ENCODE data around the gene LRRK2.
"Not testable (repeated sequence)": the region's sequence is repeated elsewhere in the genome, so short reads cannot be mapped to it uniquely, and the experiment has no call there.

The LRRK2 gene

DNA sequence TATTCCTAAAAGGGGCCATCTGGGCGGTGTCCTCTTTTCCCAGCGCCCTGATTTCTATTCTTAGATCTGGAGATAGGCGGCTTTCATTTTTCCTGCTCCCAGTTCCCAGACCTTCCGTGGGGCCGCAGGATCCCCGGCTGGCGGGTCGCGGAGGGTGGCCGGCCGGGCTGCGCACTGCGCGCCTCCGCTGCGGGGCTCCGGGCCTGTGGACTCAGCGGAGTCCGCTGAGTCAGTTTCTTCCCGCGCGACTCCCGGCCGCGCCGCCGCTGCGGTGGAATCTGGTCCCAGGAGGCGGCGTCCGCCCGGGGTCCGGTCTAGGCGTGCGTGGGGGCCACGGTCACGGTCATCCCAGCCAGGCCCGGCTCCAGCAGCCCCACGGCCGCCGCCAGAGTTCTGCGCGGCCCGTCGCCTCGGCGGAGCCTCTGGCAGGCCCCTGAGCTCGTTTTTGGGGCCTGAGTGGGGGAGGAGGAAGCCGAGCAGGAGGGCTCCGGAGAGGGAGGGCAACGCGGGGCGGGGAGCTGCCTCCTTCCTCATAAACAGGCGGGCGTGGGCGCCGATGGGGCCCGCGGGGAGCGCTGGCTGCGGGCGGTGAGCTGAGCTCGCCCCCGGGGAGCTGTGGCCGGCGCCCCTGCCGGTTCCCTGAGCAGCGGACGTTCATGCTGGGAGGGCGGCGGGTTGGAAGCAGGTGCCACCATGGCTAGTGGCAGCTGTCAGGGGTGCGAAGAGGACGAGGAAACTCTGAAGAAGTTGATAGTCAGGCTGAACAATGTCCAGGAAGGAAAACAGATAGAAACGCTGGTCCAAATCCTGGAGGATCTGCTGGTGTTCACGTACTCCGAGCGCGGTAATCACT is at the start of gene LRRK2:
Gene LRRK2, plus strand, starts transcription at position 559 of the 853 bp plus-strand sequence. Its CDS starts 135 bp downstream, at position 694.
- no peak for DNase-seq (ENCODE audit: low read depth)

DNA sequence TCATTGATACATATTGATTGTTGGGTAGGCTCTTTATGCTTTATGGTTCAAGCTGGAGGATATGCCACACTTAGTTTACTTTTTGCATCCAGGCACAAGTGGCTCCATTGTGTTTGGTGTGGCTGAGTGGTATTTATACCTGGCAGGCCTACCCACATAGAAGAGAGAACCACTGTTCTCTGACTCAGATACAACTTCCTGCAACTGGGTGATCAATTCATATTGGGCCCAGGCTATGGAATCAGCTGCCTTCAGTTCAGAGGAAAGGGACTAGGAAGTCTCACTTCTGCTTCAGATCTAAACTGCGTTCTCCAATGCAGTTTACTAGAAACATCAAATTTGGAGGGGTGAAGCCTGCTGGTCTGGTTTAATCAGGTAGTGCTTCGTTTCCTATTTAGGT is 49.8 kb upstream of the LRRK2 start:
- no peak for DNase-seq (ENCODE audit: low read depth)

DNA sequence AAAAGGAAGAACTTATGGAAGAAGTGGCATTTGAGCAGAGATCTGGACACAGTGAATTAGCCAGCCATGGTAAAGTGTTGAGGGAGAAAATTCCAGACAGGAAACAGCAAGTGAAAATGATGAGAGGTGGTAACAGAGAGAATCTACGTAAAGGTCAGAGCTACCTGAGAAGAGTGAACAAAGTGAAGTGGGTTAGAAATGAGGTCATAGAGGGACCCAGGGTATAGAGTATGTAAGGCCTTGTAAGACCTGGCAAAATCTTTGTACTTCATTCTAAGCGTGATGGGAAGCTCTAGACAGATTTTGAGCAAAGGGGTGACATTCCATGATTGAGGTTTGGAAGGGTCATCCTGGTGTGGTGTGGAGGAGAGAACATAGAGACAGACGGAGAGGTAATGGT is 49.3 kb upstream of the LRRK2 start:
- DNase-seq (ENCODE audit: low read depth), result no peak

- no peak for DNase-seq (ENCODE audit: low read depth)
Measured at GRCh38 chr12:40178701-40179100, 46.1 kb upstream of the LRRK2 start.

- no peak for DNase-seq (ENCODE audit: low read depth)
Measured at GRCh38 chr12:40181490-40181889, 43.3 kb upstream of the LRRK2 start.

DNA sequence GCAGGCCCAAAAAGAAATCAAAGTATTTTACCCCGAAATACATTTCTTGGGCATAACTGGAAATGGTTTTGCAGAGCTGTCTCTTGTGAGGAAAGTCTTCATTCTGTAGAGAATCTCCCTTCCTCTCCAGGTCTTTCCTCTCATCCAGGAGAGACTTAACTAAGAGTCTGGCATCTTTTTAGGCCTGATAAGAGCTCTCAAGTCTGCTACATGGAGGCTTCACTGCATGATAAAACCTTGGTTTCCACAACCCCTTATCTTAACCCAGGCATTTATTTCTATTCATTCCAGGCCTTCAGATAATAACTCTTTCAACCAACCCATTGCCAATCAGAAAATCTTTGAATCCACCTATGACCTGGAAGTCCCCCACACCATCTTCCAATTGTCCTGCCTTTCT is 41.1 kb upstream of the LRRK2 start:
- DNase-seq (ENCODE audit: low read depth), result no peak

DNA sequence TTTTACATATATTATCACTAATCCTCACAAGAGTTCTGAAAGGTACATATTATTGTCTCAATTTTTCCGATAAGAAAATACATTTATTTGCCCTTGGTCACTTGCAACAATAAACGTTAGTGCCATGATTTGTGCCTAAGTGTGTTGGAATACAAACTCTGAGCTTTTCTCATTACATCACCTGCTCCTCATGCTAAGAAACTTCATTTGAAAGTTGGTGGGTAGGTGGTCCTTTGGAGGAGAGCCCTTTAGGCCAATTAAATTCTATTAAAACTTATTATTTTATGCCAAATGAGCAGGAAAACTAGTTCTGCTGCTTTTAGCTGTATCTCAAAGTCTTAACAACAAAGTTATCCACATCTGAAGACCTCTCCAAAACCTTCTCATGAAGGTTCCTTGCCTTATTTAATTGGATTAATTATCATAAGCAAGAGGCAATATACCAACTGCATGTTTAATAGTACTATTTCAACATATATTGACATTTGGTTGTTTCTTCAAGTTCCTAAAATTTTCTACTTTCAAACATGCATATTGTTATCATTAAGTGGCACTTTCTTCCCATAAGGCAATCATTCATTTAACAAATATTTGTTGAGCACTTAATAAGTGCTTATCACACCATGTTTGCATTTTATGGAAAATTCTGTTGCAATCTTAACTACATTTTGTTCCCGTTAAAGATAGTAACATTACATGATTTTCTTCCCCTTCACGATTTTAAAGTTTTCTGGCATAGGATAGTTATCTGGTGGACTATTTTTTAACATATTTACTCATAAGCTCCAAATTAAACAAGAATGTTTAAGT is 40.1 kb upstream of the LRRK2 start:
- no peak for DNase-seq (ENCODE audit: low read depth)

DNA sequence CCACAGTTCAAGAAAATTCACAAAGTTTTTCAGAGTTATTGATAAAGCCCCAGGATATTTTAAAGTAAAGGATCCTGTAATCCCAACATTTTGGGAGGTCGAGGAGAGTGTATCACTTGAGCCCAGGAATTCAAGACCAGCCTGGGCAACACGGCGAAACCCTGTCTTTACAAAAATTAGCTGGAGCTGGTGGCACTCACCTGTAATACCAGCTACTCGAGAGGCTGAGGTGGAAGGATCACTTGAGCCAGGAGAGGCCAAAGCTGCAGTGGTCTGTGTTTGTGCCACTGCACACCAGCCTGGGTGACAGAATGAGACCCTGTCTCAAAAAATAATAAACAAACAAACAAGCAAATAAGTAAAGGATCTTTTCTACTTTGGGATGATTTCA is 39.5 kb upstream of the LRRK2 start:
- DNase-seq (ENCODE audit: low read depth), result no peak

DNA sequence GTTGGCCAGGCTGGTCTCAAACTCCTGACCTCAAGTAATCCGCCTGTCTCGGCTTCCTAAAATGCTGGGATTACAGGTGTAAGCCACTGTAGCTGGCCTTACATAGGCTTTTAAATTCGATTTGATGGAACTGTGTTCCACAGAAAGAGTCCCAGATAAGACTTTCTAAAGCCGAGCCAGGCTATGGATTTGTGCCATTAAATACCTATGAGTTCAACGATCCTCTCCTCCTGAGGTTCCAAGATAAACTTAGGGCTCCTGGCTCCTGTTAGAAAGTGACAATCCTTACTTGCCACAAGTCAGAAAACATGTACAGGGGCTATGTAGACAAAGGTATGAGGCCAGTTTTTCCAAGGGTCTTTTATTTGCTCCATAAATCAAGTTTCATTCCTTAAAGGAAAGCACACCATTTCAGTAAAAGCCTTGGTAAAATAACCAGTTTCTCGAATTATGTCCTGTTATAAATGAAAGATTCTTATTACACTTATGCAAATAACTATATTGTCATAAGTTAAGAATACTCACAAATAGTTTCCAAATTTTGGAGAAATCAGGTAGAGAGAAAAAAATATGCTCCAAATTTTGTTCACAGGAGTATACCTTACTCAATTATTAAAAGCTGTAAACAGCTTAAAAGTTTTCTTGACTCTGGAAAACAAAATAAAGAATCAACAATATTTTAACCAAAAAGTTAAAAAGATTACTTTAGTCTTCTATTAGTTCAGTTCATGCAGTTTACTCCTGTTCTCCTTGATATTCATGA is 36.1 kb upstream of the LRRK2 start:
- DNase-seq (ENCODE audit: low read depth), result no peak

GRCh38 chr12:40192704-40193255 is 32.0 kb upstream of the LRRK2 start:
- no peak for DNase-seq (ENCODE audit: low read depth)

DNA sequence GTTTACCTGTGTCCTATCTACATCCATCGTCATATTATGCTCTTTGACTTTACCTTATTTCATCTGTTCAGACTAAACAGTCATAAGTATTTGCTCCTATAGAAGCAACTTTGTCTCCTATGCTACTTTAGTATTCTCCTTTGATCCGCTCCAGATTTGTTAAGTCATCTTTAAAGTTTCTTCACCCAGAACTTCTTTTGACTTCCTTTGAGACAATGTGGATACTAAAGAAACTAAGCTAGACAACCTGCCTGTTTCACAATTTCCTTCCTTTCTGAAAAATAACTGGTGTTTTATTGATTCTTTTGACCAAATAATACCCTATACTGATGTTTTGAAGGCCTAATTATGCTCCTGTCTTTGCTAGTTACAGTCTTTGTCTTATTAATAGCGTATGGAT is 30.0 kb upstream of the LRRK2 start:
- no peak for DNase-seq (ENCODE audit: low read depth)

GRCh38 chr12:40197590-40197989 is 27.2 kb upstream of the LRRK2 start:
- DNase-seq (ENCODE audit: low read depth), result no peak

GRCh38 chr12:40198601-40199000 is 26.2 kb upstream of the LRRK2 start:
- DNase-seq (ENCODE audit: low read depth), result no peak

DNA sequence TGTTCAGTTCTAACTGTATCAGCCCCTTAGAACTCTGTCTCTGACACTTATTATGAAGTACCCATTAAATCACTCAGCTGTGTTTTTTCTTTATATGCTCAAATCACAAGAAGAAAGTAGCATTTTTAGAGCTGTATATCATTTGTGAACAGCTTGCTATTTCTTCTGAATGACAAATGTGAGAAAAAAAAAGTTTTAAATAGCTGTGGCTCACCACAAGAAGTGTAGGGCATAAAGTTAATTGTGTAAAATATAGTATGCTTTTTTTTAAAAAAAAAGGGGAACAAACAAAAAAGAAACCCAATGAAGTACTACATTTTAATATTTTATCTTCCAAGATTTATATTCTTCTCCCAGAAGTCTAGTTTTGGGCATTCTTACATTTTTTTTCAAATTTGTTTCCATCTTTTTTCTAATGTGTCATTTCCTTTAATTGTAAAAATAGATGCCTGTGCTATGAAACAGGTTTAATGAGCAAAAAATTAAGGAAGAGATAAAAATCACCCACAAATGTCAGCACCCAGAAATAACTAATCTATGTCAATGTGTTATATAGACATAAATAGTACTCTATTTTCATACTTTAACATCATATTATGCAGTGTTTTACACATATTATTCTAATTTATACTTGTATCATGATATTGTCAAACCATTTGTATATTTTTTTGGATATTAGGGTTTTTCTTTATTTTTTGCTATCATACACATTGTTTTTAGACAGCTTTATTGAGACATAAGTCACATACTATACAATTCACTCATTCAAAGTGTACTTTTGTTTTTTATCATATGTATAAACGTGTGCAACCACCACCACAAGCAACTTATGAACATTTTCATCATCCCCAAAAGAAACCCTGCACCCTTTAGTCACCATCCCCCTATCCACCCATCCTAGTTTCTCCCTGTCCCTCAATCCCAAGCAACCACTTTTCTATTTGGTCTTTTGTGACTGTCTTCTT is 22.4 kb upstream of the LRRK2 start:
- DNase-seq (ENCODE audit: low read depth), result no peak

- no peak for DNase-seq (ENCODE audit: low read depth)
Measured at GRCh38 chr12:40203060-40203430, 21.8 kb upstream of the LRRK2 start.

- no peak for DNase-seq (ENCODE audit: low read depth)
Measured at GRCh38 chr12:40204337-40204736, 20.5 kb upstream of the LRRK2 start.

DNA sequence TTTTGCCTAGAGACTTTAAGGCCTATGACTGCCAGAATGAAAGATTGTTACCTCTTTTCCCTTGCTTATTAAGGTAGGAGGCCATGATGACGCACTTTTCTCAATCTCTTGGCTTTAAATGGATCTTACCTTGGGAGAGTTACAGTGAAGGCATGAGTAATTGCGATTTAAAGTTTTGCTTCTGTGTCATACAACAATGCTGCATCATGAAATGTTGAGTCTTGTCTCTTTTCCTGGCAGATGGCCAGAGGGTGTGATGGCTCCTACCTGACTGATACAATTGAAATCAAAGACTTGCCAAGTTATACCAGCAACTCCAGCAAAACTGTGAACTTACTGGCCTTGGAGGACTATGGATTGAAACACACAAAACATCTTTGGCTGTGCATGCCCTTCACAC is 17.2 kb upstream of the LRRK2 start:
- DNase-seq (ENCODE audit: low read depth), result no peak

DNA sequence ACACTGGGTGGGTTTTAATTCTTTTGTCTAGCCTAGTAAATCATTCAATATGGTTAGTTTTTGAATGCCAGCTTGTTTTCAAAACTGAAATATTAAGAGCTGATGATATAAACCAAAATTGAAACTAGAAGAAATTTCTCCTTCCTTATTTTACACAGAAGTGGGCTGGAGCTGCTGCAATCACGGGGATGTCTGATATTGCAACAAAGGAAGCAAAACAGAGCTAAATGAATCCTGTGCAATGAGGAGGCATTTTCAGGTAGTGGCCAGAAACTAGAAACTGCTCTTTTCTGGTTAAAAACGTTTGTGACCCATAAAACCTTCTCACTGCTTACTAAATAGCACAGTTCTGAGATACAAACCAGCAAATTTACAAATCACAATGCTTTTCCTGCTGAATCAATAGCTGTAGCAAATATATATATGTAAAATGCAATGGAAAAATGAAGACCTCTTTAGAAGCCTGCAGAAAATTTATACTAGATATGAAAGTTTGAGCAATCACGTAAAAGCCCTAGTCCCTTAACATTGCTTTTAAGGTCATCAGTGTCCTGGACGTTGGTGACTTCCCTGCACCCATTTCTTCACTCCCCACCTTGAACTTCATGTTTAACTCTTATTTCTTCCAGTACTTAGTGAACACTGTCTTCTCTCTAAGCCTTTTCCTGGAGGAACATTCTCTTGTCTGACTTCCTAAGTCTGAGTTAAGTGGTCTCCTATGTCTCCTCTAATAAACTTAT is 15.9 kb upstream of the LRRK2 start:
- DNase-seq (ENCODE audit: low read depth), result no peak

DNA sequence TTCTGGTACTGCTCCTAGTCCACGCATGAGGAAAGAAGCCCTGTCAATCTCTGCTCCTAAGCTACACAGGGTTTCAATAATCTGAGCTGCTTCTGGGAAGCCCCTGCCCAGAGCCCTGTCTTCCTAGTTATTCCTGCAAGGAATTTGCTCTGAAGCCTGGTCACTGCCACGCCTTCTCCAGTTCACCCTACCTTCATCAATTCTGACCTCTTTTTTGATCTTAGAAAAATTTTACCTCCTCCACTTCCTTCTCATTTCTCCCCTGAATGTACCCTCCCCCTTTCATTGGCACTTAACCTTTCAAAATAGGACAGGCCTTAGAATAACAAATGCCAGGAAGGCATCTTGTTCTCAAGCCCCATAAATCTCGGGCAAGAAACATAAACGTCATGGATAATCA is 14.9 kb upstream of the LRRK2 start:
- no peak for DNase-seq (ENCODE audit: low read depth)

DNA sequence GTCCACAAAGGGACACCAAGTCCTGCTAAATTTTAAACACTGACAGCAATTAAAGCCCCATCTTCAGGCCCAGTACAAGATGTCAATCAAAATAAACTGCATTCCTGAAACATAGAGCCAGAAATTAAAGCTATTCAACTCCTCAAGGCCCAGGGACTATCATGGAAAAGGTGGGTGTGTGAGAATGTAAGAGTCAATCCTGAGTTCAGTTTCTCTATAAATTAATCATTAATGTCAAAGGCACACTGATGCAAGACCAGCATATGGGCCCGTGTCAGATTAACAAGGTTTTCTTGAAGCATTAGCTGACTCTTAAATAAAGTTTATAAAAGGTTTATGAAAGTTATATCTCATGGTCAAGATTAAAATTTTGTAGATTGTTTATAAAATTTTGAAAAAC is 13.6 kb upstream of the LRRK2 start:
- DNase-seq (ENCODE audit: low read depth), result not testable (repeated sequence)
